ENCODE data around the gene MTO1. TPM values are rescaled to one million over a fixed set of nuclear protein-coding genes. Genes with fewer than 3 reads are reported as not detected.

The MTO1 gene
- total RNA-seq, 1 experiment from 2014 or later = 31.6 TPM

GRCh38 chr6:73525546-73526330 is 64.2 kb downstream of the MTO1 start:
- Mint-ChIP-seq H3K4me1 (ENCODE audit: low read depth, unreplicated experiment) (no peaks in the 10 kb centered on the region), H3K4me3 (ENCODE audit: low read depth, unreplicated experiment) (no peak overlapping the region), H3K27me3 (ENCODE audit: unreplicated experiment) (peaks cover 8% of the 10 kb centered on the region), H3K27ac (ENCODE audit: unreplicated experiment) (no peak overlapping the region), H3K9me3 (ENCODE audit: low read depth, unreplicated experiment) (no peaks in the 10 kb centered on the region), H3K36me3 (ENCODE audit: insufficient read depth, unreplicated experiment) (peaks cover 33% of the 10 kb centered on the region)
- intact Hi-C loops (cut with micrococcal nuclease; ENCODE audit: unreplicated experiment) = no loop called here
- DNase-seq = no peak
- no peak for TF ChIP-seq CTCF (IDR thresholded peaks at IDR 0.05; ENCODE audit: unreplicated experiment)
- CTCF ChIA-PET = no interaction called here
- no TSS peak for BruUV-seq (replicated peaks)

GRCh38 chr6:73528897-73529296 is 67.4 kb downstream of the MTO1 start:
- no peak overlapping the region for H3K4me3 Mint-ChIP-seq (ENCODE audit: low read depth, unreplicated experiment)
- no peak overlapping the region for H3K27ac Mint-ChIP-seq (ENCODE audit: unreplicated experiment)
- intact Hi-C loops (cut with micrococcal nuclease; ENCODE audit: unreplicated experiment) = no loop called here
- no peak for DNase-seq
- no TSS peak for BruUV-seq (replicated peaks)
- CTCF ChIA-PET = no interaction called here
- no peak for TF ChIP-seq CTCF (IDR thresholded peaks at IDR 0.05; ENCODE audit: unreplicated experiment)
- no peaks in the 10 kb centered on the region for H3K9me3 Mint-ChIP-seq (ENCODE audit: low read depth, unreplicated experiment)
- H3K4me1 Mint-ChIP-seq (ENCODE audit: low read depth, unreplicated experiment) = no peaks in the 10 kb centered on the region
- no peaks in the 10 kb centered on the region for H3K27me3 Mint-ChIP-seq (ENCODE audit: unreplicated experiment)
- peaks cover 2% of the 10 kb centered on the region for H3K36me3 Mint-ChIP-seq (ENCODE audit: insufficient read depth, unreplicated experiment)

- BruUV-seq (replicated peaks) = no TSS peak
- CTCF ChIA-PET = no interaction called here
These were observed 70.8 kb downstream of the MTO1 start for GRCh38 chr6:73532293-73532692.

GRCh38 chr6:73534628-73535027 is 73.1 kb downstream of the MTO1 start:
- no peak overlapping the region for H3K27ac Mint-ChIP-seq (ENCODE audit: unreplicated experiment)
- intact Hi-C loops (cut with micrococcal nuclease; ENCODE audit: unreplicated experiment) = no loop called here
- no peak overlapping the region for H3K4me3 Mint-ChIP-seq (ENCODE audit: low read depth, unreplicated experiment)
- H3K36me3 Mint-ChIP-seq (ENCODE audit: insufficient read depth, unreplicated experiment) = no peaks in the 10 kb centered on the region
- BruUV-seq (replicated peaks) = no TSS peak
- no peak for TF ChIP-seq CTCF (IDR thresholded peaks at IDR 0.05; ENCODE audit: unreplicated experiment)
- DNase-seq = no peak
- H3K27me3 Mint-ChIP-seq (ENCODE audit: unreplicated experiment) = no peaks in the 10 kb centered on the region
- H3K9me3 Mint-ChIP-seq (ENCODE audit: low read depth, unreplicated experiment) = no peaks in the 10 kb centered on the region
- no peaks in the 10 kb centered on the region for H3K4me1 Mint-ChIP-seq (ENCODE audit: low read depth, unreplicated experiment)
- CTCF ChIA-PET = interaction anchor here (0.7 kb wide), 1 partner anchor 70 kb away, joined by 4 read pairs; no protein-coding TSS in a partner anchor

More at GRCh38 chr6:73532293-73532692, 70.8 kb downstream of the MTO1 start:
- no peak for TF ChIP-seq CTCF (IDR thresholded peaks at IDR 0.05; ENCODE audit: unreplicated experiment)
- H3K27ac Mint-ChIP-seq (ENCODE audit: unreplicated experiment) = no peak overlapping the region
- no peaks in the 10 kb centered on the region for H3K9me3 Mint-ChIP-seq (ENCODE audit: low read depth, unreplicated experiment)
- intact Hi-C loops (cut with micrococcal nuclease; ENCODE audit: unreplicated experiment) = no loop called here
- no peaks in the 10 kb centered on the region for H3K27me3 Mint-ChIP-seq (ENCODE audit: unreplicated experiment)
- H3K36me3 Mint-ChIP-seq (ENCODE audit: insufficient read depth, unreplicated experiment) = no peaks in the 10 kb centered on the region
- no peaks in the 10 kb centered on the region for H3K4me1 Mint-ChIP-seq (ENCODE audit: low read depth, unreplicated experiment)
- H3K4me3 Mint-ChIP-seq (ENCODE audit: low read depth, unreplicated experiment) = no peak overlapping the region
- no peak for DNase-seq
